PFSK-1 (cell line): ENCODE results near the gene ATP13A2.

Experiments
- POLR2AphosphoS5 ChIP-seq: IDR thresholded peaks from 2 replicates; pipeline ENCODE4 v1.6.1; 2012; ENCODE audit warnings: low read depth, mild to moderate bottlenecking, control low read depth, low read length, moderate library complexity
- REST ChIP-seq, 2 experiments: IDR thresholded peaks; 2 replicates each; pipeline versions ENCODE4 v1.6.1 to v1.8.0; 2011 to 2012; ENCODE audit warnings: low read depth in 2 of 2, low read length in 2 of 2, control low read depth in 1 of 2, inconsistent platforms in 1 of 2, mild to moderate bottlenecking in 1 of 2, moderate library complexity in 1 of 2; ENCODE audit not compliant: insufficient read depth in 1 of 2
- SIN3A ChIP-seq: IDR thresholded peaks from 2 replicates; pipeline ENCODE4 v1.6.1; 2012; ENCODE audit warnings: mild to moderate bottlenecking, low read length, moderate library complexity, borderline replicate concordance; ENCODE audit not compliant: insufficient read depth
- TAF1 ChIP-seq: IDR thresholded peaks from 2 replicates; pipeline ENCODE4 v1.6.1; 2012; ENCODE audit warnings: low read length, control low read depth, borderline replicate concordance; ENCODE audit not compliant: insufficient read depth

- TF ChIP-seq TAF1: no peak
- no peak for TF ChIP-seq POLR2AphosphoS5
- TF ChIP-seq REST (IDR thresholded peaks at IDR 0.05; ENCODE audit: insufficient read depth in 1 of 2, low read depth in 2 of 2, low read length in 2 of 2): no peak
- no peak for TF ChIP-seq SIN3A
Measured at GRCh38 chr1:16979475-16980327, 32.0 kb downstream of the ATP13A2 start.
